Stimulated activated CD8-positive, alpha-beta memory T cell treated with anti-CD3 and anti-CD28 coated beads, Interleukin-15, amount 100 ng/mL, for 48 hours (primary cell): Measurements from ENCODE around the gene FSTL4.

Experiments
- DNase-seq, 2 donors: peaks; one replicate each; pipeline ENCODE4 v3.0.0-alpha.2; 2020; ENCODE audit warnings: low read depth in 2 of 2

The FSTL4 gene

GRCh38 chr5:133387091-133387490 is 225.2 kb downstream of the FSTL4 start:
- DNase-seq: no peak

GRCh38 chr5:133386662-133387061 is 225.7 kb downstream of the FSTL4 start:
- no peak for DNase-seq

- DNase-seq: no peak
These were observed 227.0 kb downstream of the FSTL4 start for GRCh38 chr5:133385346-133385745.

GRCh38 chr5:133384903-133385302 is 227.4 kb downstream of the FSTL4 start:
- DNase-seq: no peak

GRCh38 chr5:133384120-133384855 is 228.1 kb downstream of the FSTL4 start:
- DNase-seq: no peak

GRCh38 chr5:133383580-133383939 is 228.8 kb downstream of the FSTL4 start:
- no peak for DNase-seq

- no peak for DNase-seq
These were observed 229.4 kb downstream of the FSTL4 start for GRCh38 chr5:133382661-133383579.

GRCh38 chr5:133381571-133382365 is 230.6 kb downstream of the FSTL4 start:
- no peak for DNase-seq

- no peak for DNase-seq
These were observed 231.3 kb downstream of the FSTL4 start for GRCh38 chr5:133381041-133381440.

- no peak for DNase-seq
These were observed 234.6 kb downstream of the FSTL4 start for GRCh38 chr5:133377736-133378135.

- no peak for DNase-seq
These were observed 235.4 kb downstream of the FSTL4 start for GRCh38 chr5:133376986-133377385.

GRCh38 chr5:133373121-133373870 is 239.0 kb downstream of the FSTL4 start:
- DNase-seq: no peak

GRCh38 chr5:133372293-133372937 is 239.9 kb downstream of the FSTL4 start:
- no peak for DNase-seq

- DNase-seq: no peak
These were observed 240.8 kb downstream of the FSTL4 start for GRCh38 chr5:133371371-133372155.

GRCh38 chr5:133370904-133371303 is 241.4 kb downstream of the FSTL4 start:
- DNase-seq: no peak

- no peak for DNase-seq
These were observed 242.1 kb downstream of the FSTL4 start for GRCh38 chr5:133370036-133370831.

- no peak for DNase-seq
These were observed 243.2 kb downstream of the FSTL4 start for GRCh38 chr5:133368916-133369783.

GRCh38 chr5:133367984-133368383 is 244.4 kb downstream of the FSTL4 start:
- no peak for DNase-seq
